HCT116 (cell line): ENCODE results near the gene ORMDL3.

Experiments used
- EZH2 ChIP-seq: fragments of 200-600 bp; sonication (generic); IDR thresholded peaks from 2 replicates; pipeline ENCODE4 v1.6.1; 2017; ENCODE audit warnings: antibody characterized with exemption, mixed run types
- TF ChIP-seq, protein P1 (sequence below): IDR thresholded peaks from 2 replicates; pipeline ENCODE4 v1.6.1; 2012

GRCh38 chr17:39935909-39936308, 8.5 kb upstream of the ORMDL3 start:
- no peak for TF ChIP-seq EZH2
- TF ChIP-seq, protein P1, sequence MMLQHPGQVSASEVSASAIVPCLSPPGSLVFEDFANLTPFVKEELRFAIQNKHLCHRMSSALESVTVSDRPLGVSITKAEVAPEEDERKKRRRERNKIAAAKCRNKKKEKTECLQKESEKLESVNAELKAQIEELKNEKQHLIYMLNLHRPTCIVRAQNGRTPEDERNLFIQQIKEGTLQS, result no peak
